Hepatocyte (in vitro differentiated cells): Measurements from ENCODE around the gene PNPLA2. TPM values are rescaled to one million over a fixed set of nuclear protein-coding genes. Genes with fewer than 3 reads are reported as not detected.

Experiments
- DNase-seq: peaks from one replicate; pipeline ENCODE4 v3.0.0-alpha.2; 2016; ENCODE audit warnings: low spot score
- H2AFZ ChIP-seq: fragments of 200-600 bp; sonication (generic); 2 replicates; pipeline ENCODE4 v1.6.0; 2016; ENCODE audit warnings: antibody characterized with exemption, mild to moderate bottlenecking
- H3K27ac ChIP-seq: fragments of 200-600 bp; sonication (generic); 2 replicates; pipeline ENCODE4 v1.5.1; 2016; ENCODE audit warnings: mild to moderate bottlenecking
- H3K27me3 ChIP-seq: fragments of 200-600 bp; sonication (generic); 2 replicates; pipeline ENCODE4 v1.6.1; 2016
- H3K36me3 ChIP-seq: fragments of 200-600 bp; sonication (generic); replicated peaks from 2 replicates; pipeline ENCODE4 v1.5.1; 2016; ENCODE audit warnings: low read depth; ENCODE audit not compliant: insufficient read depth
- H3K4me1 ChIP-seq: fragments of 200-600 bp; sonication (generic); 2 replicates; pipeline ENCODE4 v1.5.1; 2016; ENCODE audit warnings: mild to moderate bottlenecking, moderate library complexity; ENCODE audit not compliant: insufficient read depth
- H3K4me2 ChIP-seq: fragments of 200-600 bp; sonication (generic); 2 replicates; pipeline ENCODE4 v1.6.0; 2016
- H3K4me3 ChIP-seq: fragments of 200-600 bp; sonication (generic); 2 replicates; pipeline ENCODE4 v1.5.1; 2016; ENCODE audit warnings: mild to moderate bottlenecking
- H3K79me2 ChIP-seq: fragments of 200-600 bp; sonication (generic); 2 replicates; pipeline ENCODE4 v1.6.0; 2017; ENCODE audit warnings: mild to moderate bottlenecking
- H3K9me2 ChIP-seq: fragments of 200-600 bp; sonication (generic); replicated peaks from 2 replicates; pipeline ENCODE4 v1.6.0; 2017; ENCODE audit warnings: mild to moderate bottlenecking; ENCODE audit not compliant: insufficient read depth
- H3K9me3 ChIP-seq: fragments of 200-600 bp; sonication (generic); 2 replicates; pipeline ENCODE4 v1.5.1; 2016; ENCODE audit warnings: low read depth, mild to moderate bottlenecking
- H4K20me1 ChIP-seq: fragments of 200-600 bp; sonication (generic); 2 replicates; pipeline ENCODE4 v1.6.0; 2016; ENCODE audit warnings: mild to moderate bottlenecking; ENCODE audit not compliant: insufficient read depth, poor library complexity, severe bottlenecking
- EZH2 ChIP-seq: fragments of 200-600 bp; sonication (generic); IDR thresholded peaks from 2 replicates; pipeline ENCODE4 v1.6.1; 2016; ENCODE audit warnings: antibody characterized with exemption, mild to moderate bottlenecking, borderline replicate concordance
- EZH2phosphoT487 ChIP-seq: fragments of 200-600 bp; sonication (generic); IDR thresholded peaks from one replicate; pipeline ENCODE4 v1.6.1; 2018; ENCODE audit warnings: antibody characterized with exemption, mild to moderate bottlenecking, low read depth, moderate library complexity; ENCODE audit not compliant: unreplicated experiment, severe bottlenecking
- WGBS: methylation state at CpG from one replicate; pipeline ENCODE4 v1.1.6; 2016; ENCODE audit warnings: low lambda C conversion rate; ENCODE audit errors: missing lambda C conversion rate; 5-methylcytosine and 5-hydroxymethylcytosine counted together
- polyA plus RNA-seq: library from polyadenylated mRNA; unstranded; fragments of >200 nt; fragmentation: Nextera tagmentation; extraction: Ambion mirVana; gene quantifications from 2 replicates; pipeline ENCODE4 v1.2.1, GENCODE V29; 2016
- total RNA-seq: library from RNA; depleted of rRNA; stranded (reverse); fragments of >200 nt; gene quantifications from 2 replicates; pipeline ENCODE4 v1.2.3, GENCODE V29; 2014
- TF ChIP-seq, protein P1 (sequence below): fragments of 200-600 bp; sonication (generic); IDR thresholded peaks from 2 replicates; pipeline ENCODE4 v1.5.1; 2016; ENCODE audit warnings: antibody characterized with exemption, mild to moderate bottlenecking; ENCODE audit not compliant: poor library complexity

Gene PNPLA2
- total and polyA plus RNA-seq, 2 experiments from 2014 or later: 12.9 to 50.0 TPM

DNA sequence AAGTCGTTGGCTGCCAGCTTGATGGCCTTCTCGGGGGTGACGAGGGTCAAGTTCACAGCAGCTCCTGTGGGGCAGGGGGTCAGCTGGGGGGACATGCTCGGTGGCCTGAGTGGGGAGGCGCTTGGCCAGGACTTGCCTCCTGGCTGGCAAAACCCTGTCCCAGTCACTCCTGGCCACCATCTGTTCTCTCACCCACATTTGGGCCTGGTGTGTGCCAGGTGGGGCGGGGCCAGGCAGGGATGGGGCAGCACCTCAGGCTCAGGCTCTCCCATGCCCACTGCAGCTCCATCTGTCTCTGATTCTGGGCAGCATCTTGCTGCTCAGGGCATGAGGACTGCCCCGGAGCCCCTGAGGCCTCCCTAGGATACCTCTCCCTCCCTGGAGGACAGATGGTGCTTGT lies 25.2 kb upstream of the PNPLA2 start:
- Histone ChIP-seq H3K79me2 (peaks cover 6% of the 10 kb centered on the region), H3K27me3 (no peaks in the 10 kb centered on the region), H3K4me3 (no peak overlapping the region), H3K9me3 (no peaks in the 10 kb centered on the region), H3K36me3 (no peaks in the 10 kb centered on the region), H3K9me2 (no peaks in the 10 kb centered on the region), H2AFZ (no peak overlapping the region), H3K4me2 (no peak overlapping the region), H3K27ac (no peak overlapping the region), H4K20me1 (no peaks in the 10 kb centered on the region), H3K4me1 (peaks cover 23% of the 10 kb centered on the region)
- TF ChIP-seq EZH2 (no peak), EZH2phosphoT487 (no peak)
- TF ChIP-seq, protein P1, sequence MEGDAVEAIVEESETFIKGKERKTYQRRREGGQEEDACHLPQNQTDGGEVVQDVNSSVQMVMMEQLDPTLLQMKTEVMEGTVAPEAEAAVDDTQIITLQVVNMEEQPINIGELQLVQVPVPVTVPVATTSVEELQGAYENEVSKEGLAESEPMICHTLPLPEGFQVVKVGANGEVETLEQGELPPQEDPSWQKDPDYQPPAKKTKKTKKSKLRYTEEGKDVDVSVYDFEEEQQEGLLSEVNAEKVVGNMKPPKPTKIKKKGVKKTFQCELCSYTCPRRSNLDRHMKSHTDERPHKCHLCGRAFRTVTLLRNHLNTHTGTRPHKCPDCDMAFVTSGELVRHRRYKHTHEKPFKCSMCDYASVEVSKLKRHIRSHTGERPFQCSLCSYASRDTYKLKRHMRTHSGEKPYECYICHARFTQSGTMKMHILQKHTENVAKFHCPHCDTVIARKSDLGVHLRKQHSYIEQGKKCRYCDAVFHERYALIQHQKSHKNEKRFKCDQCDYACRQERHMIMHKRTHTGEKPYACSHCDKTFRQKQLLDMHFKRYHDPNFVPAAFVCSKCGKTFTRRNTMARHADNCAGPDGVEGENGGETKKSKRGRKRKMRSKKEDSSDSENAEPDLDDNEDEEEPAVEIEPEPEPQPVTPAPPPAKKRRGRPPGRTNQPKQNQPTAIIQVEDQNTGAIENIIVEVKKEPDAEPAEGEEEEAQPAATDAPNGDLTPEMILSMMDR: no peak
- no peak for DNase-seq
- WGBS: 96% methylated on average over 6 of the region's 7 CpGs

DNA sequence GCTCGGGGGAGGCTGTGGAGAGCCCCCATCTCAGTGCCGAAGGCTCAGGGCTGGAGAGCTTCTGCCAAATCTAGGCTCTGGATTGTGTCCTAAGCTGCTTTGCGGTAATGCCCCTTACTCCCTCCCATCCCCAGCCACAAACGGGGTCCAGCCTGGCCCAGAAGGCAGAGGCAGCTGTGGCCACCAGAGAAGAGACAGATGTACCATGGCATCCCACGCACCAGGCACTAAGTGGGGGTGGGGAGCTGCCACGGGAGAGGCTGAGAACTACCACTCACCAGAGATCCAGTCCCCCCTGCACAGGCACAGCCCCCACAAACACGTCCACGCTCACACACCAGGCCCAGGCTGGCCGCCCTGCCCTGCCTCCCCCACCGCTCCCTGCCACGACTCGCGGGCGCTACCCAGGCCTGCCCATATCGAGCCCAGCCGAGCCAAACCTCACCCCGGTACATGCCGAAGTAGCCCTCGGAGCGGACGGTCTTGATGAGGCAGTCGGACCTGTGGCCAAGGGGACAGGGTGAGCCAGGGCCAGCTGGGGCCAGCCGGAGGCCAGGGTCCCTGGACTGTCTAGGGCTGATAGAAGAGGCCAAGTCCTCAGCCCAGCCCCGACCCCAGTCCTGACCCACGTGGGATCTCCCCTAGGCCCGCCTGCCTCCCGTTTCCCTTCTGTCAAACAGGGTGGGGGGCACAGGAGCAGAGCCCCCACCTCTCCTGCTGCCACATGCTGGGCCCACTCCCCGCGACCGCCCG lies 24.5 kb upstream of the PNPLA2 start:
- TF ChIP-seq, protein P1: no peak
- TF ChIP-seq EZH2phosphoT487 (no peak), EZH2 (no peak)
- H4K20me1 ChIP-seq: no peaks in the 10 kb centered on the region
- DNase-seq: no peak
- no peak overlapping the region for H3K4me2 ChIP-seq
- no peaks in the 10 kb centered on the region for H3K9me2 ChIP-seq
- H3K36me3 ChIP-seq: no peaks in the 10 kb centered on the region
- no peak overlapping the region for H2AFZ ChIP-seq
- H3K79me2 ChIP-seq: peaks cover 6% of the 10 kb centered on the region
- peaks cover 23% of the 10 kb centered on the region for H3K4me1 ChIP-seq
- H3K9me3 ChIP-seq: no peaks in the 10 kb centered on the region
- H3K27ac ChIP-seq: no peak overlapping the region
- WGBS: 92% methylated on average over 18 of the region's 31 CpGs
- no peaks in the 10 kb centered on the region for H3K27me3 ChIP-seq
- H3K4me3 ChIP-seq: no peak overlapping the region

DNA sequence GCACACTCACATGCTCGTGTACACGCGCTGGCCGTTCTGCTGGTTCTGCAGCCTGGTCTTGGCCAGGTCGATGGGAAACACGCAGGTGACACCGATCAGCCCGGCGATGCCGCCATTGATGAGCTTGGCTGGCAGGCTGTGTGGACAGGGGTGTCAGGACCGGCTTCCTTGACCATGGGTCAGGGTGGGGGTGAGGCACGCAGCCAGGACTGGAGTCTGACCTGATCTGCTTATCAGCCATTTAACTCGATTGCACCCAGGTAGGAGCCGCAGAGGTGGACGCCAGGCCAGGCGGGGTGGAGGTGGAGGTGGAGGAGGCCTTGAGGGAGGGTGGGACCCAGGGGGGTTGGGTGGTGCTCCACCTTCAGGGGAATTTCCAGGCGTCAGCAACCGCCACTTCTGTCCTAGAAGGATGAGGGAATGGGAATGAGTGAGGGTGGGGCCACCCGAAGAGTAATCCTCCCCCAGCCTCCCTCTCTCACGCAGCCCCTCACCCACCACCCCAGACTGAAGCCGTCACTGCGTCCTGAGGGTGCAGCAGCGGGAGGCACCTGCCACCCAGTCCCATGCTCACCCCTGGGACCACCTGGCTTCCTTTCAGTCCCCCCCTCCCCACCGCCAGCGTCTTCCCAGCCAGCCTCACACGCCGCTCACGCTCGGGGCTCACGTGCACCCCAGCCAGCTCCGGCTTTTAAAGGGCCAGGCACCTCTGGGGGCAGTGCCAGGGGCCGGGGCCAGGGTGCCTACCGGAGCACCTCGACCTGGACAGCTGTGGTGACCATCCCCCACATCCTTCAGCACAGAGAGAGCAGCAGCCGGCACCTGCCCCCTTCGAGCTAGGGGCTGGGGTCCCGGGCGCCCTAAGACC lies 23.7 kb upstream of the PNPLA2 start:
- DNase-seq: no peak
- H3K4me2 ChIP-seq: peak overlapping the region; percentile 90
- peaks cover 6% of the 10 kb centered on the region for H3K79me2 ChIP-seq
- no peaks in the 10 kb centered on the region for H3K27me3 ChIP-seq
- WGBS: 81% methylated on average over 27 of the region's 38 CpGs
- H3K4me3 ChIP-seq: no peak overlapping the region
- H3K9me3 ChIP-seq: no peaks in the 10 kb centered on the region
- no peaks in the 10 kb centered on the region for H3K36me3 ChIP-seq
- no peaks in the 10 kb centered on the region for H3K9me2 ChIP-seq
- no peaks in the 10 kb centered on the region for H4K20me1 ChIP-seq
- H3K4me1 ChIP-seq: peaks cover 23% of the 10 kb centered on the region
- TF ChIP-seq EZH2 (no peak), EZH2phosphoT487 (no peak)
- TF ChIP-seq, protein P1: no peak
- H2AFZ ChIP-seq: no peak overlapping the region
- H3K27ac ChIP-seq: peak overlapping the region; percentile 98
